Neural crest cell (in vitro differentiated cells): ENCODE results near the gene DNAJB12. TPM values are rescaled to one million over a fixed set of nuclear protein-coding genes. Genes with fewer than 3 reads are reported as not detected.

ENCODE experiments used
- DNase-seq: peaks from one replicate; pipeline ENCODE4 v3.0.0; 2021; ENCODE audit warnings: low read depth, mixed read lengths, low spot score
- H3K27ac Mint-ChIP-seq: one replicate; pipeline ENCODE4 v1.8.0; 2021; ENCODE audit warnings: mild to moderate bottlenecking, mixed read lengths; ENCODE audit not compliant: unreplicated experiment
- H3K27me3 Mint-ChIP-seq: 2 replicates; pipeline ENCODE4 v1.8.0; 2021; ENCODE audit warnings: low read depth, mild to moderate bottlenecking, mixed read lengths
- H3K36me3 Mint-ChIP-seq: 2 replicates; pipeline ENCODE4 v1.8.0; 2021; ENCODE audit warnings: low read depth, mild to moderate bottlenecking, mixed read lengths
- H3K4me1 Mint-ChIP-seq: 2 replicates; pipeline ENCODE4 v1.8.0; 2021; ENCODE audit warnings: mixed read lengths
- H3K4me3 Mint-ChIP-seq: one replicate; pipeline ENCODE4 v1.8.0; 2021; ENCODE audit warnings: mild to moderate bottlenecking, mixed read lengths
- H3K9me3 Mint-ChIP-seq: 2 replicates; pipeline ENCODE4 v1.8.0; 2021; ENCODE audit warnings: mixed read lengths
- total RNA-seq: library from RNA; stranded (reverse); gene quantifications from 2 replicates; pipeline ENCODE4 v1.2.1, GENCODE V29; 2021
- TF ChIP-seq, protein P1 (sequence below): fragments of 200-600 bp; sonication (generic); conservative IDR thresholded peaks from 2 replicates; pipeline ENCODE4 v1.5.0; 2021; ENCODE audit warnings: antibody characterized with exemption, mild to moderate bottlenecking

DNAJB12 gene
- total RNA-seq, 1 donor from 2014 or later, result 36.5 TPM

DNA sequence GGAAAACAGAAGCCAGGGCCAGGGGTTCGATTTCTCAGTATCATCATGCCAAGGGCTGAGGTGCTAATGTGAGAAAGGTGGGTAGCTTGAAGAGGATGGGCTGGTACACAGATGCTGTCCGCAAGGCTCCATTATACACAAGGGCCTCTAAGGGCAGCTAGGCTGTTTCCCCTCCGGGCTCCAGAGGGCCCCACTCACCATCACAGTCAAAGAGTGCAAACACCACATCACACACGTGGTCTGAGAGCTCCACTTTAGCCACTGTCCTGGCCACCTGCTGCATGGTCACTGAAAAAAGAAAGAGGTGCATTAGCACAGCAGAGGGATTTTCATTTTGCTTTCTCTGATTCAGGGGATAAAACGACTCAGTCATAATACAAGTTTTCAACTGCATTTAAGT lies 20.9 kb upstream of the DNAJB12 start:
- TF ChIP-seq, protein P1, sequence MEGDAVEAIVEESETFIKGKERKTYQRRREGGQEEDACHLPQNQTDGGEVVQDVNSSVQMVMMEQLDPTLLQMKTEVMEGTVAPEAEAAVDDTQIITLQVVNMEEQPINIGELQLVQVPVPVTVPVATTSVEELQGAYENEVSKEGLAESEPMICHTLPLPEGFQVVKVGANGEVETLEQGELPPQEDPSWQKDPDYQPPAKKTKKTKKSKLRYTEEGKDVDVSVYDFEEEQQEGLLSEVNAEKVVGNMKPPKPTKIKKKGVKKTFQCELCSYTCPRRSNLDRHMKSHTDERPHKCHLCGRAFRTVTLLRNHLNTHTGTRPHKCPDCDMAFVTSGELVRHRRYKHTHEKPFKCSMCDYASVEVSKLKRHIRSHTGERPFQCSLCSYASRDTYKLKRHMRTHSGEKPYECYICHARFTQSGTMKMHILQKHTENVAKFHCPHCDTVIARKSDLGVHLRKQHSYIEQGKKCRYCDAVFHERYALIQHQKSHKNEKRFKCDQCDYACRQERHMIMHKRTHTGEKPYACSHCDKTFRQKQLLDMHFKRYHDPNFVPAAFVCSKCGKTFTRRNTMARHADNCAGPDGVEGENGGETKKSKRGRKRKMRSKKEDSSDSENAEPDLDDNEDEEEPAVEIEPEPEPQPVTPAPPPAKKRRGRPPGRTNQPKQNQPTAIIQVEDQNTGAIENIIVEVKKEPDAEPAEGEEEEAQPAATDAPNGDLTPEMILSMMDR, result peak; percentile 13
- Mint-ChIP-seq H3K27ac (peak overlapping the region; percentile 43), H3K4me3 (no peak overlapping the region), H3K27me3 (no peaks in the 10 kb centered on the region), H3K36me3 (peaks cover 3% of the 10 kb centered on the region), H3K4me1 (peaks cover 9% of the 10 kb centered on the region), H3K9me3 (no peaks in the 10 kb centered on the region)
- DNase-seq, result no peak

DNA sequence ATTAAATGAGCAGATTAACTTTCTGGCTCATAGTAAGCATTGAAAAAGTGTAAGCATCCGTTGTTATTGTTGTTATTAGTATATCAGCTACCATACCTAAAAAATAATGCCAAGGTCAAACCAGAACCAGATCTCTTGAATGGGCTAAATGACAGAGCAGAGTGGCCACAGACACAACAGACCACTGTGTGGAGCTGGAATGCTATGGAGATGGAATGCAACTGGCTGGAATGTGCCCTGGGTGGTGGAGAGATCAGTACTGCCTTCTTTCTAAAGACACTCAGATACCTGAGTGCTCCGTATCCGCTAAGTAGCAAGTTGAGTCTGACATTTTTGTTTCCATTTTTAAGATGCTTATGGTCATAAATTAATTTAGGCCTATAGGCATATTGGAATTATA lies 20.5 kb upstream of the DNAJB12 start:
- H3K36me3 Mint-ChIP-seq, result peaks cover 3% of the 10 kb centered on the region
- TF ChIP-seq, protein P1, result peak; percentile 5
- H3K9me3 Mint-ChIP-seq, result no peaks in the 10 kb centered on the region
- H3K4me1 Mint-ChIP-seq, result peaks cover 9% of the 10 kb centered on the region
- DNase-seq, result no peak
- H3K27me3 Mint-ChIP-seq, result no peaks in the 10 kb centered on the region
- H3K4me3 Mint-ChIP-seq, result no peak overlapping the region
- H3K27ac Mint-ChIP-seq, result no peak overlapping the region

DNA sequence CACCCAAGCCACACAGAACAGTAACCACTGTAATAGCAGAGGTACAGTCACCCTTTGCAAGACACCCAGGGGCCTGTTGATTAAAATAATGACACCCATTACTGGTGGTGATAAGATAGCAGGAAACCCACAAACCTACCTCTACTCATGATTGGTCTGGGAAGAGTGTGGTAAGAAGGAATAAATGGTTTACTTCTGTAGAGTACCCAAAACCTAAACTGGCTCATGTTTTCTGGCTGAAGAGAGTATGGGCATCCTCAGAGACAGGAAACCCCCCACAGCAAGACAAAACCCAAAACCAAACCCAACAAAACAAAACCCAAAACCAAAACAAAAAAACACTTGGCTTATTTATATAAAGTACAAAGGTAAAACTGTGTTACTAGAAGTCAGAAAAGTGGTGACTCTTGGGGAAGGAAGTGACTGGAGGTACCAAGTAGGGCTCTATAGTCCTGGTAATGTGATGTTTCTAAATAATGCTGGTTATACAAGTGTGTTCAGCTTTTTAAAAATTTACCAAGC lies 15.5 kb upstream of the DNAJB12 start:
- no peak for DNase-seq
- Mint-ChIP-seq H3K36me3 (peaks cover 5% of the 10 kb centered on the region), H3K4me3 (no peak overlapping the region), H3K27ac (no peak overlapping the region), H3K4me1 (peaks cover 4% of the 10 kb centered on the region), H3K9me3 (no peaks in the 10 kb centered on the region), H3K27me3 (no peaks in the 10 kb centered on the region)
- TF ChIP-seq, protein P1, result no peak

DNA sequence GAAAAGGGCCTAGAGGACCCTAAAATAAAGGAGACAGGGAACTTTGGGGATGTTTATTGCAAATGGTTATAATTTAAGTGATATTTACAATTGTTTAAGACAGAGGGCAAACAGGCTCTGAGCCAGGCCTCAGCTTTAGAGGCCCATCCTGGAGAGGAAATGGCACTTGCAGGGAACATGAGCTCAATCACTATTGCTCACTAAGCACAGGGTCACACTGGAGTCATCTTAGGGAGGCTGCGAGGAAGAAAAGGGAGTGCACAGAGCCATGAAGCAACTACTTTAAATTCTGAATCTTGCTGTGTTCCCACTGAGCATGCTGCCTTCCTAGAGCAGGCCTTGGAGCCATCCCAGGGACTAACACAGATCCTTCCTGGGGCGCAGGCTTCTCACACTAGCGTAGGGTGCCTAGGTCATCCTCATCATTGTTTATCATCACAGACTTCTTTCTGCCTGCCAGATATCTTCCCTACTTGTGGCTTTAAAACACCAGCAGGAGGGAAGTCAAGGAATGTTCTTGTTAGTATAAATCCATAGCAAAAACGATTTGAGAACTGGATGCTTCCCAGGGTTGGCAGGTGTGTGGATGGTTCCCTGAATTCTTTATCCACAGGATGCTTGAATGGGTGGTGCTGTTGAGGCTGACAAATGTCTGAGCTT lies 12.7 kb upstream of the DNAJB12 start:
- Mint-ChIP-seq H3K9me3 (no peaks in the 10 kb centered on the region), H3K27ac (peak overlapping the region; percentile 62), H3K4me3 (no peak overlapping the region), H3K4me1 (peaks cover 6% of the 10 kb centered on the region), H3K27me3 (no peaks in the 10 kb centered on the region), H3K36me3 (peaks cover 3% of the 10 kb centered on the region)
- no peak for DNase-seq
- TF ChIP-seq, protein P1, result no peak

DNA sequence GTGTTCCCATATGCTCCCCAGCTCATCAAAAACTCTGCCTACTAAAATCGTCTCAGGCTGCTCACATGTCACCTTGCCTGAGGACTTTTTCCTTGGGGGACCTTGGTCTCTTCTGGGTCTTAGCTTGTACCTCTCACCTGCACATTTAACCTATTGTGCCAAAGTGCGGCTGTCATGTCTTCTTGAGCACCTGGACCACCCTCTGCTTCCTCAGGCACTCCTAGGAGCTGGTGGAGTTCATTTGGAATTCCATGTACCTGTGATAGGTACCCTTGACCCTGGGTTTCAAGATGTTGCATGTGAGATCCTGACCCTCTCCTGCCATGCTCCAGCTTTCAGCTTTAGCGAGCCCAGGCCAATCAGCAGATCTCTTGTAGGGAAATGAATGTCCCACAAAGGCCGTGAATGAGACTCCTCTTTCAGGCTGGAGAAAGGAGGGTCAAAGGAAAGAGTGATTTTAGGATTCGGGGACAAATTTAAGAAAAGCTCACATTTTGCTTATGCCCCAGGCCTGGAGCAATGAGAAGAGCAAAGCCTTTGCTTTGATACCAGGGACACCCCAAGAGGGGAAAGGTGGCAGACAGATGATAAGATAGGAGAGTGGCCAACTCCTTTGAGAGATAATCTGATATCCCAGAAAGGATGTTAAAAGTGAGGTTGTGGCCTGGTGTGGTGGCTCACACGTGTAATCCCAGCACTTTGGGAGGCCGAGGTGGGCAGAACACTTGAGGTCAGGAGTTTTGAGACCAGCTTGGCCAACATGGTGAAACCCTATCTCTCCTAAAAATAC lies 10.6 kb upstream of the DNAJB12 start:
- Mint-ChIP-seq H3K4me3 (no peak overlapping the region), H3K4me1 (peaks cover 6% of the 10 kb centered on the region), H3K9me3 (no peaks in the 10 kb centered on the region), H3K36me3 (peaks cover 3% of the 10 kb centered on the region), H3K27ac (no peak overlapping the region), H3K27me3 (no peaks in the 10 kb centered on the region)
- TF ChIP-seq, protein P1, result no peak
- DNase-seq, result no peak
